Brain microvascular endothelial cell (primary cell): ENCODE data around the gene MRPS11.
"Not testable (repeated sequence)": the region's sequence is repeated elsewhere in the genome, so short reads cannot be mapped to it uniquely, and the experiment has no call there.

Experiments
- DNase-seq: peaks from one replicate; pipeline ENCODE4 v3.0.0-alpha.2; 2020
- H3K27ac ChIP-seq: fragments of 250-450 bp; sonication (Bioruptor Pico); 2 replicates; pipeline ENCODE4 v1.5.1; 2020; ENCODE audit warnings: mild to moderate bottlenecking, moderate library complexity
- H3K27me3 ChIP-seq: fragments of 250-450 bp; sonication (Bioruptor Pico); replicated peaks from 2 replicates; pipeline ENCODE4 v1.5.1; 2020; ENCODE audit warnings: mild to moderate bottlenecking
- H3K36me3 ChIP-seq: fragments of 250-450 bp; sonication (Bioruptor Pico); replicated peaks from 2 replicates; pipeline ENCODE4 v1.5.1; 2020; ENCODE audit warnings: mild to moderate bottlenecking
- H3K4me3 ChIP-seq: 2 replicates; pipeline ENCODE4 v1.5.1; 2011; ENCODE audit warnings: low read depth, mild to moderate bottlenecking, control low read depth, low read length, moderate library complexity
- in situ Hi-C: cut with HindIII; loops from 2 replicates; pipeline ENCODE4 v1.10.0; 2017; ENCODE audit warnings: low sequenced_read_pairs, low pct_ligation_motif_present
- TF ChIP-seq, protein P1 (sequence below): IDR thresholded peaks from 2 replicates; pipeline ENCODE4 v1.5.1; 2011; ENCODE audit warnings: low read depth, mild to moderate bottlenecking, moderate library complexity, low read length, control low read depth, inconsistent platforms; ENCODE audit errors: missing control alignments

MRPS11 gene

DNA sequence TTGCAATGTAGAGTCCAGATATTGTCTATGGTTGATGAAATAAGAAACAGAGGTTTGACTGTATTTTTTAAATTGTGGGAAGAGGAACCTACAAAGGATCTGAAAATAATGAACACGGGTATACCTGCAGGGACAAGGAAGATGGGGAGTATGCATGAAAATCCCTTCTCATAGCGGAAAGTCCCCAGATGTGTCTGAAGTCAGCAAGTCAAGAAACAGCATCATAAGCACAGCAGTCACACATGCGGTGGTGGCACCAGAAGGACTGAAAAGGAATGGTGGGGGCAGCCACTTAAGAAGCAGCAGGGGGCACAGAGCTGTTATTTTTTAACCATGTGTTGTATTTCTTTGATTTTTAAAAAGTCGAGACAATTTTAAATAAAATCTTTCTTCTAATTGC is 4.7 kb downstream of the MRPS11 start:
- no peak overlapping the region for H3K27ac ChIP-seq
- in situ Hi-C loops = no loop called here
- DNase-seq = no peak
- peaks cover 22% of the 10 kb centered on the region for H3K36me3 ChIP-seq
- no peaks in the 10 kb centered on the region for H3K27me3 ChIP-seq
- H3K4me3 ChIP-seq = no peak overlapping the region
- TF ChIP-seq, protein P1, sequence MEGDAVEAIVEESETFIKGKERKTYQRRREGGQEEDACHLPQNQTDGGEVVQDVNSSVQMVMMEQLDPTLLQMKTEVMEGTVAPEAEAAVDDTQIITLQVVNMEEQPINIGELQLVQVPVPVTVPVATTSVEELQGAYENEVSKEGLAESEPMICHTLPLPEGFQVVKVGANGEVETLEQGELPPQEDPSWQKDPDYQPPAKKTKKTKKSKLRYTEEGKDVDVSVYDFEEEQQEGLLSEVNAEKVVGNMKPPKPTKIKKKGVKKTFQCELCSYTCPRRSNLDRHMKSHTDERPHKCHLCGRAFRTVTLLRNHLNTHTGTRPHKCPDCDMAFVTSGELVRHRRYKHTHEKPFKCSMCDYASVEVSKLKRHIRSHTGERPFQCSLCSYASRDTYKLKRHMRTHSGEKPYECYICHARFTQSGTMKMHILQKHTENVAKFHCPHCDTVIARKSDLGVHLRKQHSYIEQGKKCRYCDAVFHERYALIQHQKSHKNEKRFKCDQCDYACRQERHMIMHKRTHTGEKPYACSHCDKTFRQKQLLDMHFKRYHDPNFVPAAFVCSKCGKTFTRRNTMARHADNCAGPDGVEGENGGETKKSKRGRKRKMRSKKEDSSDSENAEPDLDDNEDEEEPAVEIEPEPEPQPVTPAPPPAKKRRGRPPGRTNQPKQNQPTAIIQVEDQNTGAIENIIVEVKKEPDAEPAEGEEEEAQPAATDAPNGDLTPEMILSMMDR = no peak

DNA sequence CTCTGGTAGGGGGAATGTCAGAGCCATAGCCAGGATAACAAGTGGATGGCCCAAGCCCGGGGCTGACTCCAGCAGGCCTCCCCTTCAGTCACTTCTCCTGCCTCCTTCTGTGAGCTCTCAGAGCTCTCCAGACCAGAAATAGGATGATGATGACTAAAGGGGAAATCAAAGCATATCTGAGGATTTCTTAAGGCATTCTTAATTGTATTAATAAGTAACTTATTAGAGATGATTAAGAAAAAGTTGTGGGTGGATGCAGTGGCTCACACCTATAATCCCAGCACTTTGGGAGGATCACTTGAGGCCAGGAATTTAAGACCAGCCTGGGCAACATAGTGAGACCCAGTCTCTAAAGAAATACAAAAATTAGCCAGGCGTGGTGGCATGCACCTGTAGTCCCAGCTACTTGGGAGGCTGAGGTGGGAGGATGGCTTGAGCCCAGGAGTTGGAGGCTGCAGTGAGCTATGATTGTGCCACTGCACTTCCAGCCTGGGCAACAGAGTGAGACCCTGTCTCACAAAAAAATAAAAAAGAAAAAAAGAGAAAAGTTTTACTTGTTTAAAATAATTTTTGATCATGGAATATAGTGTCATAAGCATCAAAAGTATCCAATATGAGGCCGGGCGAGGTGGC is 6.3 kb downstream of the MRPS11 start:
- in situ Hi-C loops, DNase-seq, H3K27ac ChIP-seq, H3K4me3 ChIP-seq, H3K27me3 ChIP-seq: not testable (repeated sequence)
- H3K36me3 ChIP-seq = peaks cover 26% of the 10 kb centered on the region

DNA sequence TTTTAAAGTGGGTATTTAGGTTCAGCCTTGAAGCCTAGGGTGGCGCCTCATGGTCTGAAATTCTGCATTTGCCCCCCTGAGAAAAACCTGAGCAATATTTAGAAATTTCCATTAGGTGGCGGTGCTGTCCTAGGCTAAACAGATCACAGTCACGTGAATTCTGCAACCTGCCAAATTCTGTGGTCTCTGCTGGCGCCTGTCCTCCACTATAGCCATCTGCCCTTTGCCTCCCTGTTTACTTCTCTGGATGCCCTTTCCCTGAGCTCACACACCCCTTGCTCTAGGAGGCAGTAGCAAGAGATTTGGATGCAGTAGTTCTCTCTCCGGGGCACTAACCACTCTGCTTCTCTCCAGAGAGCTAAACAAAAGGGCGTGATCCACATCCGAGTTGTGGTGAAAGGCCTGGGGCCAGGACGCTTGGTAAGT is 9.1 kb downstream of the MRPS11 start:
- H3K27me3 ChIP-seq = no peaks in the 10 kb centered on the region
- peaks cover 26% of the 10 kb centered on the region for H3K36me3 ChIP-seq
- H3K4me3 ChIP-seq = no peak overlapping the region
- no peak overlapping the region for H3K27ac ChIP-seq
- in situ Hi-C loops = no loop called here
- TF ChIP-seq, protein P1 = peak; percentile 64
- peak; percentile 20 for DNase-seq

DNA sequence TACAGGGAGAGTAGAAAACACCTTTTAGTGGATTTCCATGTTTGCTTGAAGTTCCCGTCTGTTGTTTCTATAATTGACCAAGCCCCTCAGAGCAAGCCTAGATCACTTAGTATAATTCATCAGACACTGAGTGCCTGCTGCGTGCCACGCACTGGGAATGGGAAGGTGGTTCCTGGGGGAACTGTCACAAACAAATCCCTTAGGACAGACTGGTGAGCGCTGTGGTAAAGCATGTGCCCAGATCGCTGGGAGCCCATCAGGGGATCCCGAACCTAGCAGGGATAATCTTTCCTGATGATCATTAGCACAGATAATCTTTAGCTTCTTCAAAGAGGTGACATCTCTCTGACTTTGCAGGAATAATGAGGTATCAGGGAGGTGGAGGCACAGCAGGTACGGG is 9.6 kb downstream of the MRPS11 start:
- no peak overlapping the region for H3K4me3 ChIP-seq
- TF ChIP-seq, protein P1 = no peak

DNA sequence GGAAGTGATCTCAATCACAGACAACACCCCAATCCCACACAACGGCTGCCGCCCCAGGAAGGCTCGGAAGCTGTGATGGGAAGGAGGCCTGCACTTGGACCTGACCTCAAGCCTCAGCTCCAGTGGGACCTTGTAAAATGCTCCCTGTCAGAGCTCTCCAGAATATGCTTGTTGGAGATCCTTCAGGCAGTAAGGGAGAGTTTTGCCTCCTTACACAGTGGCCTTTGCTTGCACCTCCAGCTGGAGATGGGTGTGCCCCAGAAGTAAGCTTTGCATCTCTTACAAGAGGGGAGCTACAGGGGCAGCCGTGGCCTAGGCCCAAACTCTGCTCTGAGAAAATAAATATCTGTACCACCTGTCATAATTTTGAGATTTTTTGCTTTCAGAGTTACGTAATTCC is 10.4 kb downstream of the MRPS11 start:
- in situ Hi-C loops = no loop called here
- DNase-seq = no peak
- H3K4me3 ChIP-seq = no peak overlapping the region
- no peaks in the 10 kb centered on the region for H3K27me3 ChIP-seq
- H3K36me3 ChIP-seq = peaks cover 23% of the 10 kb centered on the region
- TF ChIP-seq, protein P1 = no peak
- no peak overlapping the region for H3K27ac ChIP-seq

More for the DNA sequence above, 9.6 kb downstream of the MRPS11 start:
- H3K36me3 ChIP-seq = peaks cover 26% of the 10 kb centered on the region
- no peak overlapping the region for H3K27ac ChIP-seq
- no peak for DNase-seq
- no peaks in the 10 kb centered on the region for H3K27me3 ChIP-seq
- in situ Hi-C loops = no loop called here

DNA sequence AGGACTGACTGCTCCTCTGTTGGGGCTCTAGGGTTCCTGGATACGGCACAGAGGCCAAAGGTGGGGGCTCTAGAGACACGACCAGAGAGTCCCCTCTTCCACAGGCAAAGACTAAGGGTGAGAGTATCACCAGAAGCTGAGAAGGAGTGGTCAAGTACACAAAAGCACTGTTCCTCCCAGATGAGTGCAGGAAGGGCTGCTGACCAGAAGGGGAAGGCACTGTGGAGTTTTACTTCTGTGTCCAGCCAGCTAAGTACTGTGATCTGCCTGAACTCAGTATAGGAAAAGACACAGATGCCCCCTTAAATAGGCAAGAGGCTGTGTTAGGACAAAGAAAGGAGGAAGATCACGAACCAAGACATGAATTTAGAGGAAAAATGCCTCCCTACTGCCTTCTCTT is 11.7 kb downstream of the MRPS11 start:
- in situ Hi-C loops = no loop called here
- Histone ChIP-seq H3K4me3 (no peak overlapping the region), H3K36me3 (peaks cover 16% of the 10 kb centered on the region), H3K27me3 (no peaks in the 10 kb centered on the region), H3K27ac (no peak overlapping the region)
- no peak for DNase-seq
- TF ChIP-seq, protein P1 = peak; percentile 19
